NCI-H446 (cell line): ENCODE data around the gene CBX2.

Source experiments
- DNase-seq, 2 experiments: peaks; one replicate each; lab custom pipeline; 2025; lab: John Stamatoyannopoulos, UW

Gene CBX2

GRCh38 chr17:79829457-79829856, 51.5 kb downstream of the CBX2 start:
- DNase-seq: no peak

DNA sequence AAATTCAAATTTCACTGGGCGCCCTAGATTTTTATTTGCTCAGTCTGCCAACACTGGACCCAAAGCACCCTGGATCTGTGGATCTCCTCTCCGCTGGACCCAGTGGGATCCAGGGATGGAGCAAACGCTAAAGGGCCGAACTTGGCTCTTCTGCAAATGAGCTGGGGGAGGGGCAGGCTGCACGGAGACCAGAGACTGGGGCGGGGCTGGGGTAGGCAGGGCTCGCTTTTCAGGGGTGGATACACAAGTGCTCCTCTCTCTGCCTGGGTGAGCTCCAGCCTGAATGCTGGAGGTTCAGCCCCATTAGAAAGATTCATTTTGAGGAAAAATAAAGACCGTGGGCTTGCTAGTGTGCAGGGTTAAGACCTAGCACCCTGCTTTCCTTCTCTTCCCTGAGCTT, 52.4 kb downstream of the CBX2 start:
- DNase-seq: no peak

GRCh38 chr17:79830763-79831264, 52.9 kb downstream of the CBX2 start:
- DNase-seq: no peak

GRCh38 chr17:79831265-79832217, 53.6 kb downstream of the CBX2 start:
- no peak for DNase-seq

DNA sequence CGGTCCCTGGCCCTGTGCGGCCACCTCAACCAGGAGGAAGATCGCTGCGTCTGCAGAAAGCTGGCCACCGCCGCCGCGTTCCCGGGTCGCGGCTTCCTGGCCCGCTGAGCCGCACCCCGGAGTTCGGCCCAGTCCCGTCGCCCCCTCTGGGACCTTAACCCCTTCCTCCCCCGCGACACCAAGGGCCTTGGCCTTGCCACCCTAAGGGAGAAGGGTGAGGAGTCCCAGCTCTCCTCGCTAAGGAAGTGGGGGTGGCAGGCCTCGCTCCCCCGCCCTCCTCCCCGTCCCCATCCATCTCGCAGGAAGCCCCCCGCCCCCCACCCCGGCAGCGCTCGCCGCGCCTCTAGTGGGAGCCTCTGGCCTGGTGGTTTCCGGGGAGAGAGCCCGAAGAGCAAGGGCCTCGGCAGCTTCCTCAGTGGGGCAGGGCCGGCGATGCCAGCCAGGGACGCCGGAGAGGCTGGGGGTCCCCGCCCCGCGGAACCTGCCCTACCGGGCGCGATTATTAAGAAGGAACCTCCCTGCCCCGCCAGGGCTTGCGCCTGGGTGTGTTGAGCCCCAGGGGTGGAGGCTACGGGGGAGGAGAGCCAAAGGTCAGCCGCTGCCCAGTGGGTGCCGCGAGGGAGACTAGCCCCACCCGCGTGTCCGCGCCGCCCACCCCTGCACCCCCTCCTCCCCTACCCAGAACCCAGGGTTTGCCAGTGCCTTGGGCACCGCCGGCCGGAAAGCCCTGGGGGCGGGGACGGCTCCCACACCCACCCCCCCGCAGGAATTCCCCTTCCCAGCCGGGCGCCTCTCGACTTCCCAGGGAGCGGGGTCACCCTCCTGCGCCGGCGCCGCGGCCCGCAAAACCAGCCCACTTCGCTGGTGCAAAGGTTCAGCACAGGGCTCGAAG, 54.5 kb downstream of the CBX2 start:
- no peak for DNase-seq

DNA sequence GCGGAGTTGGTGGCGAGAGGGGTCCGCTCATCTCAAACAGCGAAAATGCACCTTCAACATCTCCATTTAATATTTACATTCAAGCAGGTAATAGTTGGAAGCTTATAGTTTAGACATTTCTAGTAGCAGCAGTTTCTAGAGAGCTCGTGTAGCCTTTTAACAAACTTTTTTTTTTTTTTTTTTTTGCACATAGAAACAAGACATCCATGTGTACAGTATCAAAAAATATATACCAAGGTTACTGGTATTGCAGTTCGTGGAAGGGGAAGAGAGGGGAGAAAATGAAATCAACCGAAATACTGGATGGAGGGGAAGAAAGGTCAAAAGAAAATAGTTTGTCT, 55.1 kb downstream of the CBX2 start:
- DNase-seq: no peak

- DNase-seq: no peak
Measured at GRCh38 chr17:79833744-79834564, 56.0 kb downstream of the CBX2 start.

DNA sequence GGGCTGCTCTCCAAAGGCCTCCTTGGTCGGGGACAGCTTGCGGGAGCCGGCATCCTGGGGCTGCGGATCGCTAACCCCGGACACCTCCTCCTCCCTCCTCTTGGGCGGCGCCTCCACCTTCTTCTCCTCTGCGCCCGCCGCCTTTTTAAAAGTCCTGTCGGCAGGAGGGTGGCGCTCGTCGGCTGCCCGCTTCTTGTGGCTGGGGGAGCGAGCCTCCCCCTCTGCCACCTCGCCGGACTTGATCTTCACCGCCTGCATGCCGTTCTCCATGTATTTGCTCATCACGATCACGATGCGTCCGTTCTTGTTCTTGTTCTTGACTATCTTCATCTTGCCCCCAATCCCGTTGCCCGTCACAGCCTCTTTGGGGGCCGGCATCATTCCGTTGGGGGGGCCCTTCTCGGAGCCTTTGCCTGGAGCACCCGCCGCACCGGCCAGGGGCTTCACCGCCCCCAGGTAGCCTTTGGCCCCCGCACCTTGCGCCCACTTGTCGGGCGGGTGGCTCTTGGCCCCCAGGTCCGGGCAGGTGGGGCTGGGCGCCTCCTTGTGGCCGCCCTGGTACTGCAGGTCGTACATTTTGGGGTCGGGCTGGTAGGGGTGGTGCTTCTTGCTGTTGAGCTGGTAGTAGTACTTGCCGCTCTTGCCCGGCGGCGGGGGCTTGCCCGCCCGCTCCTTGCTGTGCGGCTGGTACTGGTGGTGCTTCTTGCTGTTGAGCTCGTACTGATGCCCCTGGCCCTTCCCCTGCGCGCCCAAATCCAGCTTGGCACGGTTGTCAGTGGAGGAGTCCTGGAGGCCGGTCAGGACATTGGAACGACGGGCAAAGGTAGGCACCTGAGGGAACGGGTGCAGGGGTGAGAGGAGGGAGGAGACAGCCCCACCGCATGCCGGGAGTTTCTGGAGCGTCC, 56.9 kb downstream of the CBX2 start:
- no peak for DNase-seq

- no peak for DNase-seq
Measured at GRCh38 chr17:79835470-79835899, 57.5 kb downstream of the CBX2 start.

DNA sequence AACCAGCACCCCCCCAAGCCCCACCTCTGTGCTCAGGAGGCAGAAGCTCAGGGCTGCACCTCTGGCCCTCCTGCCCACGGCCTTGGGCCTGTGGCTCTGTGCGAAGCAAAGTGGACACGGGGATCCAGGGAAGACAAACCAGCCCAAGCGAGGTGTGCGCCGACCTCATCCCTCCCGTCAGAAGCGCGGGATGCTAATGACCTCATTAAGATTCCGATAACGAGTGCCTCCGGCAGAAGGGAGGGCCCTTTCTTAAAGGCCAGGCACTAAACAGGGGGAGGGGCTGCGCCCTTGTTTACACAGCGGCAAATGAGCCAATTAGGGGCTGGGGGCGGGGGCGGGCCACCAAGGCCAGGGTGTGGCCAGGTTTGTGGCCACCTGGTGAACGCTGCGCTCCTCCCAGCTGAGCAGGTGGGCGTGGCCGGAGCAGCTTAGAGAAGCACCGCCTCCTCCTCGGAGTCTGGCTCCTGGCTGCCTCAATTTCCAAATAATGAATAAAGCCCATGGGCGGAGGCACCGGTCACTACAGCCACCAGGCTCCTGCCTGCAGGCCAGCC, 58.1 kb downstream of the CBX2 start:
- DNase-seq: no peak

DNA sequence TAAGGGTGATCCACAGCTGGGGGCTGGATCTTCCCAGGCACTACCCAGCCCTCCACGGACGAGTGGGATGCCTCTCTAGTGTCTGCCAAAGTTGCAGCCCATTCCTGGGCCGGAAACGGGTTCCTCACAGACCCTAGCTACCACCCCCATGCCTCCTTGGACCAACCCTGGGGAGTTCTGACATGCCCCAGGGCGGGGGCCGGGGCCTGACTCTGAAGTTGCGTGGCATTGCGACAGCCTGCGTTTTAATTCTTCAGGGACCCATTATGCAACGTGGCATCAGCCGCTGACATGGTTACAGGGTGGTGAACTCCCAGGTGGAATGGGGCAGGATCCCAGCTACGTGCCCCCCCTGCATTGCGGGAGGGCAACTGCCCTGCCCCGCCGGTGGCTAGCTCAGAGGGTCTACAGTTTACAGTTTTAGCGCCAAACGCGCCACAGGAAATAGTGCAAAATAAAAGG, 58.6 kb downstream of the CBX2 start:
- no peak for DNase-seq

DNA sequence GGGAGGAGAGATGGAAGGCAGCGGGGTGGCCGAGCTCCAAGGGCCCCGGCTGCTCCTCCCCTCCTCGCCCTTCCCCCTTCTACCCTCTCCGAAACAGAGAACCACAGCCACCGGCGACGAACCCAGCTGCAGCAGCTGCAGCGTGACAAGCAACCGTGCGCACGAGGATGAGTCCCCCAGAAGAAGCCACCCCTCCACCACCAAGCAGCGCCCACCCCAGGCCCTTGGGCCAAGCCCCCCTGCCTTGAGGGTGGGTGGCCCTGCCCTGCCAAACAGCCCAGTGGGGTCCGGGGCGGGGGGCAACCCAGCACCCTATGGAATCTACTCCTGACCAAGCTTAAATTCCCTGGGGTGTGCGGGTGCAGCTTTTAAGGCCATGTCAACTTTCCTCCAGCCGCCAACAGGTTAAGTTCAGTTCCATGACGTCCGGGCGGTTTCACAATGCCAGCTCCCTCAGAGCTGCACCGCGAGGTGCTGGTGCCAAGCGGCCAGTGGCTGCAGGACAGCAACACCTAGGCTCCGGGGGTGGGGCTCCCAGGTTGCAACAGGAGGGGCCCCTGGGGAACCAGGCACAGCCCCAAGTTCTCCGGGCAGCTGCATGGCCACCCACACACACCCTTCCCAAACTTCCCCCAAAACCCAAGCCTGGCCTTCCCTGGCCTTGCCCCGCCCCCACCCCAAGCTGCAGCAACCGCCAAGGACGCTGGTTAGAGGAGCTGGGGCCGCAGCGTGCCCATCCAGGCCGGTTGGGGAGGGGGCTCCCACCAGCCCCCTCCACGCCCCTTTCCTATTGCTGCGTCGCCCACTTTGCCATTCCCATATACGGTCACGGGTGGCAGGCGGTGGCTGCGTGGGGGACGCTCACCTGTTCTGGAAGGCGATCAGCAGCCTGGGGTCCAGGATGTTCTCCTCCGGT, 59.3 kb downstream of the CBX2 start:
- DNase-seq: no peak
